ENCODE results near the gene WNT5A.

WNT5A gene

DNA sequence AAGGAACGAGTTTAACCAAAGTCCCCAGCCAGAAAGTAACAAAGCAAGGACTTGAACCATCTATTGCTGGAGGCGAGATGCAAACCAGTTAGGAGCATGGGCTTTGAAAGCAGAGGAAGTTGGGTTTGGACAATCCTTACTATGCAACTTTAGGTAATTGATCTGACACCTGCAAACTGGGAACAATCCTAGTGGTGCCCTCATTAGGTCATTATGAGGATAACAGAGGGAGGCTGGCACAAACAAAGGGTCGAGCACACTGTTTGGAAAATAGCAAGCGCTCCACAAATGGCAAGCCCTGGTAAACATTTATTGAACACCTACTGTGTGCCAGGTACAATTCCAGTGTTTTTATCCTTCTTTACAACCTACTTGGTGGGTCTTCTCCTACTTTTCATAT lies 45.6 kb downstream of the WNT5A start:
- TF ChIP-seq POLR2AphosphoS5 (IDR thresholded peaks at IDR 0.05; ENCODE audit: low read depth, low read length), result no peak
- no peak for TF ChIP-seq TAF1 (IDR thresholded peaks at IDR 0.05; ENCODE audit: low read depth, low read length)
- no peak for TF ChIP-seq SPI1 (IDR thresholded peaks at IDR 0.05; ENCODE audit: low read depth, low read length)
- no peak for TF ChIP-seq POLR2A (IDR thresholded peaks at IDR 0.05; ENCODE audit: low read depth, low read length)
- TF ChIP-seq PAX5 (IDR thresholded peaks at IDR 0.05; ENCODE audit: insufficient read depth, low read length, severe bottlenecking), result no peak
- no peak for TF ChIP-seq POU2F2 (IDR thresholded peaks at IDR 0.05; ENCODE audit: low read depth, low read length)
- FAIRE-seq (no peak), DNase-seq (ENCODE audit: insufficient read length, low spot score) (no peak)

GRCh38 chr3:55440104-55440708 lies 46.9 kb downstream of the WNT5A start:
- DNase-seq (ENCODE audit: insufficient read length, low spot score), result no peak
- TF ChIP-seq POLR2A (IDR thresholded peaks at IDR 0.05; ENCODE audit: low read depth, low read length) (no peak), PAX5 (IDR thresholded peaks at IDR 0.05; ENCODE audit: insufficient read depth, low read length, severe bottlenecking) (no peak), TAF1 (IDR thresholded peaks at IDR 0.05; ENCODE audit: low read depth, low read length) (no peak), SPI1 (IDR thresholded peaks at IDR 0.05; ENCODE audit: low read depth, low read length) (no peak), POLR2AphosphoS5 (IDR thresholded peaks at IDR 0.05; ENCODE audit: low read depth, low read length) (no peak), POU2F2 (IDR thresholded peaks at IDR 0.05; ENCODE audit: low read depth, low read length) (no peak)
- no peak for FAIRE-seq

- no peak for TF ChIP-seq POU2F2 (IDR thresholded peaks at IDR 0.05; ENCODE audit: low read depth, low read length)
- no peak for TF ChIP-seq SPI1 (IDR thresholded peaks at IDR 0.05; ENCODE audit: low read depth, low read length)
- no peak for TF ChIP-seq TAF1 (IDR thresholded peaks at IDR 0.05; ENCODE audit: low read depth, low read length)
- TF ChIP-seq PAX5 (IDR thresholded peaks at IDR 0.05; ENCODE audit: insufficient read depth, low read length, severe bottlenecking), result no peak
- DNase-seq (ENCODE audit: insufficient read length, low spot score), result no peak
- FAIRE-seq, result no peak
Measured at GRCh38 chr3:55439657-55440056, 47.4 kb downstream of the WNT5A start.

DNA sequence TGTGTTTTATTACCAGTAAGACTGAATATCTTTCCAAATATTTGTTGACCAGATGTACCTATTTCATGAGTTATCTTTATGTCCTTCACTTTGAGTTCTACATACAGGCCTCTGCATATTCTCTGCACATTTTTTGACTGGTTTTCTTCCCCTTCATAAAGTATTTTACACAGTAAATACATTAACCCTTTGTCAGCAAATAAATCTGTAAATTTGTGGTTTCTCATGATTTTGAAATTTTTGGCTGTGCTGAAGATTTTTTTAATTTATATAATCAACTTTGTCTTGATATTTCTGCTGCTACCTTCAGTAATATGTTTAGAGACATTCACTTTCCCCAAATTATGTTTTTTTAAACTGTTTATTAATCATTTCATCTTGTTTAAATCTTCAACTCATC lies 50.5 kb downstream of the WNT5A start:
- TF ChIP-seq POLR2A (IDR thresholded peaks at IDR 0.05; ENCODE audit: low read depth, low read length) (no peak), POLR2AphosphoS5 (IDR thresholded peaks at IDR 0.05; ENCODE audit: low read depth, low read length) (no peak), SPI1 (IDR thresholded peaks at IDR 0.05; ENCODE audit: low read depth, low read length) (no peak), PAX5 (IDR thresholded peaks at IDR 0.05; ENCODE audit: insufficient read depth, low read length, severe bottlenecking) (no peak), POU2F2 (IDR thresholded peaks at IDR 0.05; ENCODE audit: low read depth, low read length) (no peak), TAF1 (IDR thresholded peaks at IDR 0.05; ENCODE audit: low read depth, low read length) (no peak)
- FAIRE-seq (no peak), DNase-seq (ENCODE audit: insufficient read length, low spot score) (no peak)

GRCh38 chr3:55435491-55435890 lies 51.6 kb downstream of the WNT5A start:
- no peak for DNase-seq (ENCODE audit: insufficient read length, low spot score)
- no peak for FAIRE-seq
- TF ChIP-seq PAX5 (IDR thresholded peaks at IDR 0.05; ENCODE audit: insufficient read depth, low read length, severe bottlenecking) (no peak), POLR2AphosphoS5 (IDR thresholded peaks at IDR 0.05; ENCODE audit: low read depth, low read length) (no peak), SPI1 (IDR thresholded peaks at IDR 0.05; ENCODE audit: low read depth, low read length) (no peak), POU2F2 (IDR thresholded peaks at IDR 0.05; ENCODE audit: low read depth, low read length) (no peak), POLR2A (IDR thresholded peaks at IDR 0.05; ENCODE audit: low read depth, low read length) (no peak), TAF1 (IDR thresholded peaks at IDR 0.05; ENCODE audit: low read depth, low read length) (no peak)

- TF ChIP-seq POU2F2 (IDR thresholded peaks at IDR 0.05; ENCODE audit: low read depth, low read length) (no peak), PAX5 (IDR thresholded peaks at IDR 0.05; ENCODE audit: insufficient read depth, low read length, severe bottlenecking) (no peak), SPI1 (IDR thresholded peaks at IDR 0.05; ENCODE audit: low read depth, low read length) (no peak), POLR2AphosphoS5 (IDR thresholded peaks at IDR 0.05; ENCODE audit: low read depth, low read length) (no peak), TAF1 (IDR thresholded peaks at IDR 0.05; ENCODE audit: low read depth, low read length) (no peak), POLR2A (IDR thresholded peaks at IDR 0.05; ENCODE audit: low read depth, low read length) (no peak)
- FAIRE-seq, result peak; percentile 55
- peak; percentile 11 for DNase-seq (ENCODE audit: insufficient read length, low spot score)
Measured at GRCh38 chr3:55434789-55435188, 52.3 kb downstream of the WNT5A start.

DNA sequence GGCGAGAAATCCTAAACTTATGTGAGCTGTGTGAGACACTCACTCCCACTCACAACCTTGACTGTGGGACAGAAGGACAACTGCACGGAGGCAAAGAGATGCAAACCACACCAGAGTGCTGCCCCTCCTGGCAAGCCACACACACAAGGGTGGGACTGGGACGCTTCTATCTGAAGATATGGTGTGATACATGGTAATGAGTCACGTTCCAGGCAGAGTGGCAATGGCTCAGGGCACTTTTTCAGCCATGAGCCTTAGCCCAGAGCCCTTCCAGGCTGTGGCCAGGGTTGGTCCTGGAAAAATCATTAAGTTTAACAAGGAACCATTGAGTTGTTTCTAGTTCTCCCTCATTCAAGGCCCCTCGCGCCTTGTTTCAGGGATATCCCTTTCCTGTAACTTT lies 56.1 kb downstream of the WNT5A start:
- TF ChIP-seq POU2F2 (IDR thresholded peaks at IDR 0.05; ENCODE audit: low read depth, low read length) (no peak), PAX5 (IDR thresholded peaks at IDR 0.05; ENCODE audit: insufficient read depth, low read length, severe bottlenecking) (no peak), SPI1 (IDR thresholded peaks at IDR 0.05; ENCODE audit: low read depth, low read length) (no peak), POLR2A (IDR thresholded peaks at IDR 0.05; ENCODE audit: low read depth, low read length) (no peak), POLR2AphosphoS5 (IDR thresholded peaks at IDR 0.05; ENCODE audit: low read depth, low read length) (no peak), TAF1 (IDR thresholded peaks at IDR 0.05; ENCODE audit: low read depth, low read length) (no peak)
- FAIRE-seq, result no peak
- no peak for DNase-seq (ENCODE audit: insufficient read length, low spot score)

- no peak for DNase-seq (ENCODE audit: insufficient read length, low spot score)
- FAIRE-seq, result no peak
- TF ChIP-seq TAF1 (IDR thresholded peaks at IDR 0.05; ENCODE audit: low read depth, low read length) (no peak), SPI1 (IDR thresholded peaks at IDR 0.05; ENCODE audit: low read depth, low read length) (no peak), POLR2A (IDR thresholded peaks at IDR 0.05; ENCODE audit: low read depth, low read length) (no peak), PAX5 (IDR thresholded peaks at IDR 0.05; ENCODE audit: insufficient read depth, low read length, severe bottlenecking) (no peak), POU2F2 (IDR thresholded peaks at IDR 0.05; ENCODE audit: low read depth, low read length) (no peak), POLR2AphosphoS5 (IDR thresholded peaks at IDR 0.05; ENCODE audit: low read depth, low read length) (no peak)
Measured at GRCh38 chr3:55427739-55428138, 59.4 kb downstream of the WNT5A start.

DNA sequence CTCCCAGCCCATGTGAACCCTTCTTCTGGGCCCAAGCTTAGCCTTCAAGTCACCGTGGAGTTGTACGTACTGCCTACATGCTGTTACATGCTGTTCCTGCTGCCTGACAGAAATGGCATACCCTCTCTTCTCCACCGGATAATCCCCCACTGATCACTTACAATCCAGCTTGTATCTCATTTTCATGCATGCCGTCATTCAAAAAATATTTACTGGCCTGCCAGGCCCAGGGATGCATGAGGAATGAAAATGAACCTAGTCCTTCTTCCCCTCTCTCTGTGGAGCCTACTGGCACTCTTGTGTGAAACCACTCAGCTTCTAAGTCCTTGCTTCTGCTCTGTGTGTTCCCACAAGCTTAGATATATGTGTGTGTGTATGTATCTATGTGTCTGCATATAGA lies 60.6 kb downstream of the WNT5A start:
- no peak for FAIRE-seq
- TF ChIP-seq POU2F2 (IDR thresholded peaks at IDR 0.05; ENCODE audit: low read depth, low read length) (no peak), POLR2AphosphoS5 (IDR thresholded peaks at IDR 0.05; ENCODE audit: low read depth, low read length) (no peak), POLR2A (IDR thresholded peaks at IDR 0.05; ENCODE audit: low read depth, low read length) (no peak), TAF1 (IDR thresholded peaks at IDR 0.05; ENCODE audit: low read depth, low read length) (no peak), SPI1 (IDR thresholded peaks at IDR 0.05; ENCODE audit: low read depth, low read length) (no peak), PAX5 (IDR thresholded peaks at IDR 0.05; ENCODE audit: insufficient read depth, low read length, severe bottlenecking) (no peak)
- DNase-seq (ENCODE audit: insufficient read length, low spot score), result no peak

DNA sequence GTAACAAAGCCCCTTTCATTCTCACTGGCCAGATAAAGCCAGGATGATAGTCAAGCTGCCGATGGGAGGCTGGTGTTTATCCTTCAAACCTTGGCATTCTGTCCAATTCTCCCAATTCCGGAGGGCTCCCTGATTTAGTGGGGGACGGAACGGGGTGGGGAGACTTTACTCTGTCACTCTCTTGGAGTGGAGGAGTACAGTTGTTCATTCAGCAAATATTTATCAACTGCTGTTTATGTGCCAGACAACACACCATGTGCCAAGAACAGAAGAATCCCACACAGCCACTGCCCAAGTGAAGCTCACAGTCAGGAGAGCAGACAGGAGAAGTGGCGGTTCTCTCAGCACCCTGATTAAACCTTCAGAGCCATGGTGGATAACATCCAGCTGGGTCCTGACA lies 63.3 kb downstream of the WNT5A start:
- FAIRE-seq, result no peak
- DNase-seq (ENCODE audit: insufficient read length, low spot score), result no peak
- TF ChIP-seq TAF1 (IDR thresholded peaks at IDR 0.05; ENCODE audit: low read depth, low read length) (no peak), POLR2A (IDR thresholded peaks at IDR 0.05; ENCODE audit: low read depth, low read length) (no peak), SPI1 (IDR thresholded peaks at IDR 0.05; ENCODE audit: low read depth, low read length) (no peak), POLR2AphosphoS5 (IDR thresholded peaks at IDR 0.05; ENCODE audit: low read depth, low read length) (no peak), POU2F2 (IDR thresholded peaks at IDR 0.05; ENCODE audit: low read depth, low read length) (no peak), PAX5 (IDR thresholded peaks at IDR 0.05; ENCODE audit: insufficient read depth, low read length, severe bottlenecking) (no peak)
